OCI-LY7 (cell line): Measurements from ENCODE around the gene WIPF3.

ENCODE experiments used
- EZH2phosphoT487 ChIP-seq: fragments of 200-600 bp; sonication (generic); IDR thresholded peaks from 2 replicates; pipeline ENCODE4 v1.6.1; 2018; ENCODE audit warnings: low read depth, borderline replicate concordance, mild to moderate bottlenecking, mixed run types, antibody characterized with exemption, low read length, moderate library complexity, mixed read lengths
- TF ChIP-seq, protein P1 (sequence below): fragments of 200-600 bp; sonication (generic); conservative IDR thresholded peaks from 2 replicates; pipeline ENCODE4 v1.5.1; 2014; ENCODE audit warnings: mild to moderate bottlenecking, antibody characterized with exemption, low read length, moderate library complexity, mixed read lengths

DNA sequence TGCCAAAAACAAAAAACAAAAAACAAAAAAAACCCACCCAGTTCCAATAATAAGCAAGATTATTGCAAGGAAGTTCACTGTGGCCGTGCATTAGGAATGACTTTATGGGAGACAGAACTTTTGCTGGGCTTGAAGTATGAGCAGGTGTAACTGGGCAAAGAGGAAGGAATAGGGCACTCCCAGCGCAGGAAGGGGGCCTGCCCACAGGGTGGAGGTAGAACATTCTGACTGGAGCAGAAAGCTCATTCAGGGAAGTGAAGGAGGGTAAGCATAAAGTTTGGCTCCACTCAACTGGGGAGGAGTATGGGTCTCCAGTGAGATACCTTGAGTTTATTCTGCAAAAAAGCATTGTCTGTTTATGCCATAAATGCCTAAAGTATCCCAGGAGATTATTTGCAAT is 42.1 kb upstream of the WIPF3 start:
- TF ChIP-seq, protein P1, sequence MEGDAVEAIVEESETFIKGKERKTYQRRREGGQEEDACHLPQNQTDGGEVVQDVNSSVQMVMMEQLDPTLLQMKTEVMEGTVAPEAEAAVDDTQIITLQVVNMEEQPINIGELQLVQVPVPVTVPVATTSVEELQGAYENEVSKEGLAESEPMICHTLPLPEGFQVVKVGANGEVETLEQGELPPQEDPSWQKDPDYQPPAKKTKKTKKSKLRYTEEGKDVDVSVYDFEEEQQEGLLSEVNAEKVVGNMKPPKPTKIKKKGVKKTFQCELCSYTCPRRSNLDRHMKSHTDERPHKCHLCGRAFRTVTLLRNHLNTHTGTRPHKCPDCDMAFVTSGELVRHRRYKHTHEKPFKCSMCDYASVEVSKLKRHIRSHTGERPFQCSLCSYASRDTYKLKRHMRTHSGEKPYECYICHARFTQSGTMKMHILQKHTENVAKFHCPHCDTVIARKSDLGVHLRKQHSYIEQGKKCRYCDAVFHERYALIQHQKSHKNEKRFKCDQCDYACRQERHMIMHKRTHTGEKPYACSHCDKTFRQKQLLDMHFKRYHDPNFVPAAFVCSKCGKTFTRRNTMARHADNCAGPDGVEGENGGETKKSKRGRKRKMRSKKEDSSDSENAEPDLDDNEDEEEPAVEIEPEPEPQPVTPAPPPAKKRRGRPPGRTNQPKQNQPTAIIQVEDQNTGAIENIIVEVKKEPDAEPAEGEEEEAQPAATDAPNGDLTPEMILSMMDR: 0 out of 2 replicates have a peak, but pooled peaks have one; percentile 17
- TF ChIP-seq EZH2phosphoT487: no peak
